HG02852 (cell line): ENCODE results near the gene MAP3K3.

Experiments
- ATAC-seq: cut with Tn5 transposase; IDR thresholded peaks from one replicate; pipeline ENCODE4 v1.9.1; 2021; ENCODE audit warnings: mild to moderate bottlenecking, moderate library complexity; ENCODE audit not compliant: unreplicated experiment

MAP3K3 gene

DNA sequence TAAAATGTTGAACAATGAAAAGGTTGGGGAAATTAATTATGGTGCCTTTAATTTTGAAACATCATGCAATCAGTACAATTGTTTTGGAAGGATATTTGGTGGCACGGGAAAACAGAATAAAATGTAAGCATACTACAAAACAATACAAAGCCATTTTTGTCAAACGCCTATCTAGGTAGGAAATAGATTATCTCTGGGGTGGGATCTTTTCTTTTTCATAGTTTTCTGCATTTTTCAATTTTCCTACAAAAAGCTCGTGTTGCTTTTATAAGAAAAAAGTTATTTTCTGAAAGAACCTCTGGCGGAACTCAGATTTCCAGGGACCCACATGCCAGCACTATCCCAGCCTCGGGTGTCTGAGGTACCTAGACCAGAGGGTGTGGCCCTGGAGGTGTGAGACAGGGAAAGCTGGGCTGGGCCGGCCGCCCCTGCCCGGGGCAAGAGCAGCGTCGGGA lies 961 bp upstream of the MAP3K3 start:
- ATAC-seq, result no peak

DNA sequence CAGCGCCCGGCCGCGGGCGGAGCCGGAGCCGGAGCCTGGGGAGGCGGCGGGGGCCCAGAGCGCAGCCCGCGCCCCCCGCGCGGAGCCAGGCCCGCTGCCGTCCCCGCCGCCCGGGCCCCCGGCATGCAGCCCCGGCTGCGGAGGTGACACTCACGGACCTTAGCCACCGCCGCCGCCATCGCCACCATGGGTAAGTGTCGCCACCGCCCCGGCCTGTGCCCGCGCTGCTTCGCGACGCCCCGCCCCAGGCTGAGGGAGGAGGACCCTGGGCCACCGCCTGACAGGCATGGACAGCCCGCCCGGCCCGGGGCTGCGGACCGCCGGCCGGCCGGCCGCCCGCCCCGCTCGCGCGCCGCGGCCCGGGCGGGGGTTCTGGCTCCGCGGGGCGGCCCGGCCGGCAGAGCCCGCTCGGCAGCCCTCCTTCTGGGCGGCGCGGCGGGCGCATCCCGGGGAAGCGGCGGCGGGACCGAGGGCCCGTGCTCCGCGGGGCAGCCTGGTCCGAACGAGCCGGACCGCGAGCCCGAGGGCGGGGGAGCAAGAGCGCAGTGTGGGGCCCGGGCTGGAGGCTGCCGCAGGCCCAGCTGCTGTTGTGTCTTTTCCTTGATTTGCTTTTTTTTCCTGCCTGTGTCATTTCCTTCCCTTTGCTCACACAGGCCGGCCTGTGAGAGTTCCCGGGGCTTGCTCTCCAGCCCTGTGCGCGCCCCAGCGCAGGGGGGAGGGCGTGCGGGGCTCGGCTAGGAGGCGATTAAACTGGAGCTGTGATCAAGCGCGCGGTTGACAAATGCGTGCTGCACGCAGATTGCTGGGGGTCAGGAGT lies 565 bp downstream of the MAP3K3 start:
- ATAC-seq, result peak; percentile 25

DNA sequence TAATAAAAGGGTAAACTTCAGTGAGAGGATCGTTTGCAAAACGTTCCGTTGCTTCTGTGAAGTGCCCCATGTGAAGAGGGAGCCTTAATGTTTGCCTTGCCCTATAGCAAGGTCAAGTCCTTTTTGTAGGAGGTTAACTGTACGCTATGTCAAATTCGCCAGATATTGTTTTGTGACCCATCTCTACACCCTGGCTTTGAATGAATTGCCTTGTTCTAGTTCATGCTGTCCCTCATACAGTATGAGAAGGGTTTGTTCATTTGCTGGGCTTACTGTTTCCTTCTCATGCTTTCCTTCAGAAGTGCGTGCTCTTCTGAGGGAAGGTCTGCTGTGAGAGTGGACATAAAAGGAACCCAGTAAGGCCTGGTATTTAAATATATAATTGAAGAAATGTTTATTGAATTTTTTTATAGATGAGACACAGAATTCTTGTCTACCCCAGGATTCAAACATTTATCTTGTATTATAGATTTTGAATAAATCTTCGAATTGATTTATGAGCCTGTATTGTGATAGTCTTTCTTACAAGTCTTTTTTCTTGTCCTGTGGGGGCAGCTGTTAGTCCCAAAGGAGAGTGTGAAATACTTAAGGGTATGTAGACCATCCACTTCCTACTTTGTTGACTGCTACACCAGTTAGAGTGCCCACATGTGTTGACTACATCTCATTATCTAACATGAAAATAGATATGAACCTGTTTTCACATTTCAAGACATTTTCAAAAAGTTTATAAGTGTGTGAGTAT lies 1.7 kb downstream of the MAP3K3 start:
- ATAC-seq, result no peak

DNA sequence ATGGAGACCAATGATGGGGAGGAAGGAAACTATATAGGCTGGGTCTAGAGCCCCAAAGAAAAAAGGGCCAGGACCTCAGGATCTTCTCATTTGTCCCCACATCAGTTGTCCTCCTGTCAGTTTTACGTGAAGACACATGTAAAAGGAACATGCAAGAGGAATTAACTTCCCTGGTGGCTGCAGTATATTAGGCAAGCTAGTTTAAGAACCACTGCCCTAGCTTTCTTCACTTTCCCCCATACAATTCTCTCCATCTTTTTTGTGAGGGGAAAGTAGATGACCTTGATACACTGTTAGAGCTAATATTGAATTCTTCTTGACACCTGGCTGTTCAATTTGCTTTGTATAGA lies 2.3 kb downstream of the MAP3K3 start:
- no peak for ATAC-seq

DNA sequence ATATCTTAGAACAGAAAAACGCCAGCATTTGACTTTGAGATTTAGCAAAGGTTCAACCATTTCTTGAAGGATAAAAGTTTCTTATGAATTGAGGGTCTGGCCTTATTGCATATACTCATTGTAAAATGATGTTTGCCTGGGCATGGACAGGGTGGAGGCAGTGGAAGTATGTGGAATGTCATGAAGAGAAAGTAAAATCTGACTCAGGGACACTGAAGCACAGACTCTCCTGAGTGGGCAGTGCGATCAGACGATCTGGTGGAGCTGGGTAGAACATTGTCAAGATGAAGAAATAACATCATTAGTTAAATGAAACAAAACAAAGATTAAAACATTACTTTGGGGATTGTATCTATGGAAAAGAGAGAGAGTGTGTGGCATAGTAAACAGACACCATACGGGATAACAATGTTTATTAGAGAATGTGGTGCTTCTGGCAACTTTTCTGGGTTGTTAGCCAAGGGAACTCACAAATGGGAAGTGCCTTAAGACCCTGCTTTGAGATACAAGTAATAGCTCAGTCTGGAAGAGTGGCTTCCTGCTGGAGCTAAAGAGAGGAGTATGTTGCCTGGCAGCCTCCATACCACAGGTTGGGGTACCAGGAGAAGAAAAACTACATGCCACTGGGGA lies 4.4 kb downstream of the MAP3K3 start:
- ATAC-seq, result no peak

DNA sequence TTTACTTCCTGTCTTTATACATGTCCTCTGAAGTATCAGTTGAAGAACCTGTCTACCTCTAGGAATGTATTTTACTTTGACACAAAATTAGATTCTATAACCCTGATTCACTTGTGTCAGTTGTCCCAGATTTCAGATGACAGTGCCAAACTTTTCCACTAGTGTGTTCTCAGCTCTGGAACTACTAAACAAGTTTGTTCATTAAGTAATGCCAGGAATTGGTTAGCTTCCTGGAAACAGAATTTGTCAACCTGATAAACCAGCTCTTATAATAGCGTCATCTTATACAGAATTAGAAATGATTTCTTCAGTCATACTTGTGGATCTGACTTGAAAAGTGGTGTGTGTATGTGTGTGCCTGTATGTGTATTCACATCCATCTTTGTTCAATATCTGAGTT lies 7.4 kb downstream of the MAP3K3 start:
- no peak for ATAC-seq

DNA sequence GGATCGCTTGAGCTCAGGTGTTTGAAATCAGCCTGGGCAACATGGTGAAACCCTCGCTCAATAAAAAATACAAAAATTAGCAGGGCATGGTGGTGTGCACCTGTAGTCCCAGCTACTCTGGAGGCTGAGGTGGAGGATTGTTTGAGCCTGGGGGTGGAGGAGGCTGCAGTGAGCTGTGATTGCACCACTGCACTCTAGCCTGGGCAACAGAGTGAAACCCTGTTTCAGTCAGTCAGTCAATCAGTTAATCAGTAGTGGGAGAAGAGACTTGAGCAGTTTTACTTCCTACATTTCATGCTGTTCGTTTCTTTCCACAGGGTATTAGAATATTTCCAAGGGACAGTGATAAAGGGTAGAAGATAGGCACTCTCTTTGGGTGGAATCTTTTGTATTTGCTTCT lies 8.8 kb downstream of the MAP3K3 start:
- no peak for ATAC-seq

DNA sequence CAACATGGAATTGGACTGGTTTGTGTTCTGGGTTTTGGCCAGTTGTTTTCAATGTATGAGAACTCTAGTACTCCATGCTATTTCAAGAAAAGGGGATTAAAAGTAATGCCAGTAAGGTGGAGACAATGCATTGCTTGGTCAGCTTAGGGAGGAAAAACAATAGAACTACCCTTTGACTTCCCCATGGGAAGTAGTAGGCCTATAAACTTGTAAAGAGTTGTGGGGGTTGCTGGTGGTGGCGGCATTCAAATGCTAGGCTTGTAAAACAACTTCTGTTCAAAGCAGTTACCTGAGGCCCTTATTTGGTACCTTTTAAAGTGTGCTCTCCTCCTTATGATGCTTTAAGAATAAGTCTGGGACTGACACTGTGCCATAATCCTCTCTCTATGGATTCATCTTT lies 9.4 kb downstream of the MAP3K3 start:
- ATAC-seq, result no peak

DNA sequence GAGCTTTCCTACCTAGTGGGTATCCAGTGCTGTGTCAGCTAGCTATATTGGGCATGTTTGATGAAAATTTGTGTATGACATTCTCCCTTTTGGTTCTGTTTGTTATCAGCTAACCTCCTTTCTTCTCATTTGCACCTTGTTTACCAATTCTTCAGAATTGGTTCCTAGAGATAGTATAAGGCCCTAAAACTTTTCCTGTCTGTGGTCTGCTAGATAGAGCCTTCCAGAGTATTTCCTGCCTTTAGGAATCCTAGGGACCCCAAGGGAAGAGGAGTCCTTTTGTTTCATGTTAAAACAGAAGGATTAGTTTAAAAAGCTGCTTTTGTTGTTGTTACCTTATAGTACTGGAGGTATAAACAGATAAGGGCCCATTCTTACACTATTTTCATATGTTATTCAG lies 11.5 kb downstream of the MAP3K3 start:
- no peak for ATAC-seq

DNA sequence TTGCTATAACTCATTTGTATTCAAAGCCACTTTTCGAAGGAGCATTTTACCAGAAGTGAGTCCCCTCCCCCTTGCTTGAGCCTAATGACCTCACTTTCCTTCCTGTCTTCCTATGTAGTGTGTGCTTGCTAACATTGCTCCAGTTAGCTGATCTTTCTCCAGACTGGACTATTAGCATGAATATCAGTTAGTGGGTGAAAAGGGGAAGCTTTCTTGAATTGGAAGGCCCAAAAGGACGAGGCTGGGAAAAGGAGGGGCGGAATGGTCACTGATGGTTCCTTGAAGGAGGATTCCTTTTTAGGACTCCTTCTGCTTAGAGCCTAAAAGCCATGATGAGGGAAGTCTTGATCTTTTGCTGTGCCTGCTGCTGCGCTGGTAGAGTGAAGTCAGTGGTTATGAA lies 11.9 kb downstream of the MAP3K3 start:
- ATAC-seq, result no peak

DNA sequence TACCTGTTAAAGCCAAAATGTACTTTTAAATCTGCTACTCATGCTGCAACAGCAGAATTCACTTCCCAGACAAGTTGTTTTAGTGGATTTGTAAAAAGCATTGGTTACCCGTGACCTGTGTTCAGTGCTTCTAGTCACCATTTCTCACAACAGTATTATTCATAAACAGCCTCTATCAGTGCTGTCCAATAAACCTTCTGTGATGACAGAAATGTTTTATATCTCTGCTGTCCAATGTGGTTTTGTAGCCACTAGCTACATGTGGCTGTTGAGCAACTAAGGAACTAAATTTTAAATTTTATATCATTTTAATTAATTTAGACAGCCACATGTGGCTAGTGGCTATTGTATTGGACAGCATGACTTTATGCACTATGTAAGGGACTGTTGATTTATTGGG lies 12.6 kb downstream of the MAP3K3 start:
- ATAC-seq, result no peak

DNA sequence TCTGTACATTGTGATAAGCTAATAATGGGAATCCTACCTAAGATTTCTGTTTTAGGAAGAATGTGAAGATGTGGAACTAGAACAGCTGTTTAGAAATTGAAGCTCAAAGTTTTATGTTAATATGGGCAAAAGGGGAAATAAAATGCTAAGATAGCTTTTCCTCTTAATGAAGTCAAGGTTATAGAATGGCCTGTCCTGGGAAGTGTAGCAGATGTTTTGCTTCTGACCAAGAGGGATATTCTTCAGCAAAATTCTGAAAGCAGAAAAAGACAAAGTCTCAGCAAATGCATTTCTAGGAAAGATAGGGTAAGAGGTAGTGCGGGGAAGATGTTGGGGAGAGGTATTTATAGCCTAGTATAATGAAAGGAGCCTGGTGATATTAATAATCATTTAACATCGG lies 13.1 kb downstream of the MAP3K3 start:
- ATAC-seq, result no peak

DNA sequence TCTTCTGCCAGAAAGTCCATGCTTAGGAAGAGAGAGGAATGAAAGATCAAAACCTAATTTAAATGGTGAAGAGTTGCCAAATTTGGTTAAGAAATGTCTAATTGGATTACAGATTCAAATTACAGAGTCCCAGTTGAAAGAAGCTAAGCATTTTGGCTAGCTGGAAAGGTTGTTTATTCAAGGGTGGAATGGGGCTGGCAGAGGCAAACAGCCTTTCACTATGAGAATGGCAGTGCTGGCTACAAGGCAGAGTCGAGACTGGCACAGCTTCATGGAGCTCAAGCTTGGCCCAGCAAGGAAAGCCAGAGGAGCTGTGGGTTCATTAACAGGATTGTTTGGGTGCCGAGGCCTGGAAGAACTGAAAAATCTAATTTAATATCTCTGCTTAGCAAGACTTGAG lies 13.6 kb downstream of the MAP3K3 start:
- ATAC-seq, result no peak

DNA sequence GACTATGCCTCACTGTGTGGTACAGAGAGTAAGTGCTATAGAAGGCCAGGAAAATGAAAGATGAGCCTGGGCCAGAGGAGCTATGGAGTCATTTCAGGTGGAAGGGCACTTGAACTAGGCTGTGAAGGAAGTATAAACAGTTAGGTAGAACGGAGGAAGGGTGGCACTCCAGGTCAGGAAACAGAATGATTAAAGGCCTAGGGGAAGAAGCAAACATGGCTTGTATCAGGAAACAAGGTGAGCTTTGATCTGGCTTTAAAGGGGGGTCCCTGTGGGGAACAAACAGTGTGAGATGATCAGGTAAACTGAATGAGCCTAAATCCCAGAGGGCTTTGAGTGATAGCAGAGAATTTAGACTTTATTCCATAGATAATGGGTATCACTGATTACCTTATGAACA lies 16.9 kb downstream of the MAP3K3 start:
- ATAC-seq, result no peak

DNA sequence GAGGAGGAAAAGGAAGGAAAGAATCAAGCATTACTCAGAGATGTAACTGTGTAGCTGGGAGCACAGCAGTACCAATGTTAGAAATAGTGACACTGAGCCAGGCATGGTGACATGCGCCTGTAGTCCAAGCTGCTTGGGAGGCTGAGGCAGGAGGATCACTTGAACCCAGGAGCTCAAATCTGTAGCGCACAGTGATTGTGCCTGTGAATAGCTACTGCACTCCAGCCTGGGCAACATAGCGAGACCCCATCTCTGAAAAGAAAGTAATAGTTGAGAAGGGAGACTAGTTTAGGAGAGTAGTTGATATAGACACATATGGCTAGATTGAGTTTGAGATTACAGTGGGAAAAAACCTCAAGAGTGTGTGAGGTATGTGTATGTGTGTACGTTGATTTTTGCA lies 17.8 kb downstream of the MAP3K3 start:
- no peak for ATAC-seq

DNA sequence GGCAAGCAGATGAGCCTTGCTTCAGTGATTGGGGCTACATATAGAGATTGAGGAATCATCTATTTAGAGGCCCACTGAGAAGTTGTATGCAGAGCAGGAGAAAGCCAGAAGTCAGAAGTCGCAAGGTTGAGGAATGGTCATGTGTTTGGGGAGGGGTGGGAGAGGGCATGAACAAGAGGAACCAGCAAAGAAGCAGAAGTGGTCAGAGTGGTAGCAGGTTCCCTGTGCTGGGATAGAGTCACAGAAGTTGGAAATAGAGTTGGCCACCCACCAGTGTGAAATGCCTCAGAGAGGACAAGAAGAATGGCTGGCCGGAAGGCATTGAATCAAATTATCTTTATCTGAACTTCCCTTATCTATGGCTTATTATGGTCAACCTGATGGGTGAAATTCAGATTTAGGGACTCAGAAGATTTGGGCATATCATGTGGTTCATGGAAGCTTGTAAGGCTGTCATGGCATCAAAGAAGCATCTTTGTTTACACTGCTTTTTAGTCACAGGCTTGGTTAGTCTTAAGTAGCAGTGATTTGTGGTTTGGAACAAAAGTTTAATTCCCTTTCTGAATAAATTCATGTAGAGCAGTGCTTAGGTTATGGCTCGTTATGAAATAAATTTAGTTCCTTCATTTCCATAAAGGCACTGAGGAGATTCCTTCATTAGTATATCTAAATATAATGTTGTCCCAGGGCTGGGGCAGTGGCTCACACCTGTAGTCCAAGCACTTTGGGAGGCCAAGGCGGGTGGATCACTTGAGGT lies 19.7 kb downstream of the MAP3K3 start:
- no peak for ATAC-seq

DNA sequence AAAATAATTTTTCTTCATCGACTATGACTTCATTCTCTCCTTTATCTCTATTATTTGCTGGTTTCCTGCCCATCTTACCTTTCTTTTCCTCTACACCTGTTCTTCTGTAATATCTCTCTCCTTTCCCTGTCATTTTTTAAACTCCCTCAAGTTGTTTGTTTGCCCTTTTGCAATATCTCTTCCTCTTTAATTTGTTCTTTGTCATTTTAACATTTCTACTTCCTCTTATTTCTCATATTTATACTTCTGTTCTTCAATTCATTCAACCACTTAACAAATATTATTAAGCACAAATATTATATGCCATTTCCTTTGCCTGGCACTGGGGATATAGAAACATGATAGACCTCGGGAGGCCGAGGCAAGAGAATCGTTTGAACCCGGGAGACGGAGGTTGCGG lies 22.6 kb downstream of the MAP3K3 start:
- no peak for ATAC-seq

DNA sequence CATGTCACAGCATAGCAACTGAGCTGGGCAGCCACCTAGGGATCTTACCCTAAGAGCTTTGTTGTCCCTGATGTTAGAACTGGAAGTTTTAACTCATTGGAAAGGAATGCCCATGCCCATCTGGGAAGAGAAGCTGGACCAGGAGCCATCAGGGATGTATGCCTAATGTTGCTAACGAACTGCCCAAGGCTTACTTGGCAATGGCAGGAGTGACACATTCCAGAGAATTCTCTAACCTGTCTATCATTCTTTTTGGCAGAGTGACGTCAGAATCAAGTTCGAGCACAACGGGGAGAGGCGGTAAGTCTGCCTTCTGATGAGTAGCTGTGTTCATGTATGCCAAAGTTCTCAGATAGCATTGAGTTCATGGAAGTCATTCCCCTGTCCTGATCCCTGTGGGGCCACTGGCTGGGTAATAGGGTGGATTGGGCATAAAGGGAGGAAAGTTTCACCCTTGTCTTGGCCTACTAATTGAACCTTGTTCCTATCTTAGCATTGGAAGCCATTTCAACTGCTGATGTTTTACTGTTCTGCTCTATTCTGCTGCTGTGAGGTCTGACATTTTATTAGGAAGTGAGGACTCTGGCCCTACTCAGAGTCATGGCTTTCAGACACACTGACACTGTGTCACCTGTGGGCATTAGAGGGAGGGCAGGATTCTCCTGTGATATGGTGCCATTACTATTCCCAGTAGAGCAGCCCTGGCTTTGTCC lies 23.7 kb downstream of the MAP3K3 start:
- ATAC-seq, result peak; percentile 72

DNA sequence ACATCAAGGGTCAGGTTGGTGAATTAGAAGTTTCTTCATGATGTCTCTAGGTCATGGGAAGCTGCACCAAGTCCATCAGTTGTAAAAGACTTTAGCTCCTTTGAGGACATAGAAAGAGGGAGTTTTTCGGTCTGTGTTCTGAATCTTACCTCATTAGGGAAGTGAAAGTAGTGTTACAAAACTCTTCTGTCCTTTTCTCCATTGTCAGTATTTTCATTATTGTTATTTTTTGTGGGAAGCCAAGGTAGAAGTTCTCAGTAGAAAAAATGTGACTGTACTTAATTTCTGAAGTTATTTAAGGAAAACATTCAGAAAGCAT lies 24.2 kb downstream of the MAP3K3 start:
- ATAC-seq, result peak; percentile 92

DNA sequence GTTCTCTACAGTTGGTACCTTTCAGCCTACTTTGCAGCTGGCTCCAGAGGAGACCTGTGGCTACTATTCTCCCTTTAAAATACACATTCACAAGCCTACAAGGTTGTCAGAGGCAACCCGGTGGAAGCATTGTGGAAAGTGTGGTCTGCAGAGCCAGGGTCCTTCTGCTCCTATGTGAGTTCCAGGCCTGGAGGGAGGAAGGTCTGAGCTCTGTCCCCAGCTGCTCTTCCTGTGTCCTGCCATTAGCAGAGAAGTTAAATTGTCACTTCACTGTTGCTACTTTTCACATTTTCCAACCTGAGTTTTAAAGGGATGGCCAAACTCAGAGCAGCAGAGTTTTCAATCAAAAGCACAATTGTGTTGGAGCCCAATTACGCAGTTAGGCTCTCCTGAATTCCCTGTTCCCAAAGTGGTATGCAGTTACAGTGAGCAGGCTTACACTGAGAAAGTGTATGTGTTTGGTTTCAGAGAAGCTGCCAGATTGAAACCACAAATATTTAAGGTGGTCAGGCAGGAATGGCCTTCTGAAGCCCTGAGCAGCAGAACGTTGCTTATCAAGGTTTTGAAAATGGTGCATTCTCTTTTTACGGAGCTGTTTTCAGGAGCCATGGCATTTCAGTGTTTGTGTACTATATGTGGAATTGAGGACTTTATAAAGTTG lies 25.0 kb downstream of the MAP3K3 start:
- ATAC-seq, result no peak
